GM20000 (cell line): ENCODE measurements around the gene SCN4B.

Source experiments
- DNase-seq: peaks from one replicate; pipeline ENCODE4 v3.0.0; 2012; ENCODE audit warnings: low spot score
- TF ChIP-seq, protein P1 (sequence below): IDR thresholded peaks from 2 replicates; pipeline ENCODE4 v1.5.1; 2012; ENCODE audit warnings: mild to moderate bottlenecking, control low read depth; ENCODE audit errors: extremely low read depth, missing control alignments

SCN4B gene

DNA sequence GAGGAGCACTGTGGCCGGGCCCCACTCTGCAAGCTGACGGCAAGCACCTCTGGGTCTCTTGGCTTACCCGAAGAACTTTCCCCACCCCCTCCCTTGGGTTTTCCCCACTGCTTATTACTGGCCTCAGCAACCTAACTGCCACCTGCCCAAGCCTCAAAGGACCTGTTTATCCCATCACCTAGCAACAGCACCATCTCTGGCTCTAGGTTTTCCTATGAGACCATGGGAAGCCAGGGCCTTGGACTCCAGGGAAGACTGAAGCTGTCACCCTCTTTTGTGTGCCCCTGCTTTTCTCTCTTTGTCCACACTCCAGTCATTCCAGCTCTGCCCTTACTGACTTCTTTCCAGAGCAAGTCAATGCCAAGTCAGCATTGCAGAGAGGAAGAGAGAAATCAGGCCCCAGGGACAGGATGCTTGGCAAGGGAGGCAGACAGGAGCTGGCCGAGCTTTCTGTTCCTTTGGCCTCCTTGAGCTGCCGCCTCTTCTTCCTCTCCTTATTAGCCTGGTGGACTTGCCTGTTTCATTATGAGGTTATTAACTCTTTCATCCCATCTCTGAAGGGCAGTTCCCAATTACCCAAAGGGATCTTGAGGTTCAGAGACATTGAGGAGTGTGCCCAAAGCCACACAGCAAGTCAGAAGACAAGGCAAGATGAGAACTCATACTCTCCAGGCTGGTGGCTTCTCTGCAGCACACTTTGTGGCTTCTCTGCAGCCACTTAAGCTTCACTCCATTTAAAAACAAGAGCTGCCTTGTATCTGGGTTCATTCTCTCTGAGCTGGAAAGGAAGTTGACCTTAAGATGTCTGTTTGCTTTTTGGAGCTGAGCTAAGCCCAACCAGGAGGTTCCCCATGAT is 65.5 kb downstream of the SCN4B start, which contains the start of gene SMIM35:
Gene SMIM35 (minus strand): TSS at position 51 of the 856 bp plus-strand sequence. CDS start 206 bp downstream, outside the sequence.
- TF ChIP-seq, protein P1, sequence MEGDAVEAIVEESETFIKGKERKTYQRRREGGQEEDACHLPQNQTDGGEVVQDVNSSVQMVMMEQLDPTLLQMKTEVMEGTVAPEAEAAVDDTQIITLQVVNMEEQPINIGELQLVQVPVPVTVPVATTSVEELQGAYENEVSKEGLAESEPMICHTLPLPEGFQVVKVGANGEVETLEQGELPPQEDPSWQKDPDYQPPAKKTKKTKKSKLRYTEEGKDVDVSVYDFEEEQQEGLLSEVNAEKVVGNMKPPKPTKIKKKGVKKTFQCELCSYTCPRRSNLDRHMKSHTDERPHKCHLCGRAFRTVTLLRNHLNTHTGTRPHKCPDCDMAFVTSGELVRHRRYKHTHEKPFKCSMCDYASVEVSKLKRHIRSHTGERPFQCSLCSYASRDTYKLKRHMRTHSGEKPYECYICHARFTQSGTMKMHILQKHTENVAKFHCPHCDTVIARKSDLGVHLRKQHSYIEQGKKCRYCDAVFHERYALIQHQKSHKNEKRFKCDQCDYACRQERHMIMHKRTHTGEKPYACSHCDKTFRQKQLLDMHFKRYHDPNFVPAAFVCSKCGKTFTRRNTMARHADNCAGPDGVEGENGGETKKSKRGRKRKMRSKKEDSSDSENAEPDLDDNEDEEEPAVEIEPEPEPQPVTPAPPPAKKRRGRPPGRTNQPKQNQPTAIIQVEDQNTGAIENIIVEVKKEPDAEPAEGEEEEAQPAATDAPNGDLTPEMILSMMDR = no peak
- no peak for DNase-seq

DNA sequence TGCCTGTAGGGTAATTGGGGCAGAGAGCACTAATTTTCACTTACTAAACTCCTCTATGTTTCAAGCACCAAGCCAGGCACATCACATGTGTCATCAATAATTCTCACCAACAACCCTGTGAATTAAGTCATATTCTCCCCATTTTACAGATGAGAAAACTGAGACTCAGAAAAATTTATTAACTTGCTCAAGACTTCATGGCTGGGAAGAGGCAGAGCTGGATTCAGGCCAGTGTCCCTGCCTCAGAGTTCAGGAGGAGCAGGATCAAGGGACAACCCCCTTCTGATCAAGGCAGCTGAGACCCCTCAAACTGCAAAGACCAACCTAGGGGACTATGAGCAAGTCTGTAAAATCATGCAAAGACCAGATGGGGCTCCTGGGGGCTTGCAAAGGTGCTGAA is 68.0 kb downstream of the SCN4B start:
- TF ChIP-seq, protein P1 = no peak

DNA sequence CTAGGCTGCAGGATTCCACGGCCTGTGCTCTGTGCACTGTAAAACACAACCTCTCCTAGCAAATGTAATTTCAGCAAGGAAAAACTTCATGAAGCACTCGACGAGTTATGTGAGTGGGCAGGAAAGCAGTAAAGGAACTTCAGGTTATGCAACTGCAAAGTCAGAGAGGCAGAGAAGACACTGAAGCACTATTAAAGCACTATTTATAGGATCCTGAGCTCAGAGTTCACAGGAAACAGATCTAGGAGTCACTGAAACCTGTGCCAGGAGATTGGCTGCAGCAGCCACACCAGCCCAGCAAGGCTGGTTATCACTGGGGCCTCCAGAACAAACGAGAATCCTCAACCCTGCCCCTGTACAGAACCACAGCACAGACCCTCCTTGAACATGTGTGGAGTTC is 68.4 kb downstream of the SCN4B start:
- no peak for DNase-seq
- TF ChIP-seq, protein P1 = no peak

More for the DNA sequence above, 68.0 kb downstream of the SCN4B start:
- no peak for DNase-seq
